ENCODE results near the gene CA5A. TPM values are rescaled to one million over a fixed set of nuclear protein-coding genes. Genes with fewer than 3 reads are reported as not detected.
"Not testable (repeated sequence)": the region's sequence is repeated elsewhere in the genome, so short reads cannot be mapped to it uniquely, and the experiment has no call there.

The CA5A gene
- polyA plus RNA-seq, 1 donor, result 0.03 TPM

GRCh38 chr16:87895641-87896141 is 40.6 kb downstream of the CA5A start:
- H3K36me3 ChIP-seq (ENCODE audit: control insufficient read depth, insufficient read depth, low read length), result no peaks in the 10 kb centered on the region
- H3K4me1 ChIP-seq (ENCODE audit: control insufficient read depth, insufficient read depth, low read length), result no peaks in the 10 kb centered on the region
- no peak for DNase-seq
- no peak overlapping the region for H3K4me3 ChIP-seq (ENCODE audit: low read length)
- WGBS (ENCODE audit: insufficient coverage, low lambda C conversion rate), result no CpG with 5 or more reads among the region's 10 CpGs
- H3K27ac ChIP-seq (ENCODE audit: low read length), result no peak overlapping the region
- H3K27me3 ChIP-seq (ENCODE audit: control insufficient read depth, insufficient read depth, low read length), result no peaks in the 10 kb centered on the region
- no peaks in the 10 kb centered on the region for H3K9me3 ChIP-seq (ENCODE audit: control insufficient read depth, low read depth, low read length)

GRCh38 chr16:87894005-87894404 is 42.3 kb downstream of the CA5A start:
- not testable (repeated sequence) for H3K27me3 ChIP-seq (ENCODE audit: control insufficient read depth, insufficient read depth, low read length); DNase-seq; H3K36me3 ChIP-seq (ENCODE audit: control insufficient read depth, insufficient read depth, low read length); H3K27ac ChIP-seq (ENCODE audit: low read length); H3K4me3 ChIP-seq (ENCODE audit: low read length); H3K9me3 ChIP-seq (ENCODE audit: control insufficient read depth, low read depth, low read length); H3K4me1 ChIP-seq (ENCODE audit: control insufficient read depth, insufficient read depth, low read length)
- no CpG with 5 or more reads among the region's 4 CpGs for WGBS (ENCODE audit: insufficient coverage, low lambda C conversion rate)

- Histone ChIP-seq H3K36me3 (ENCODE audit: control insufficient read depth, insufficient read depth, low read length) (no peaks in the 10 kb centered on the region), H3K4me3 (ENCODE audit: low read length) (no peak overlapping the region), H3K4me1 (ENCODE audit: control insufficient read depth, insufficient read depth, low read length) (no peaks in the 10 kb centered on the region), H3K27ac (ENCODE audit: low read length) (no peak overlapping the region), H3K27me3 (ENCODE audit: control insufficient read depth, insufficient read depth, low read length) (no peaks in the 10 kb centered on the region), H3K9me3 (ENCODE audit: control insufficient read depth, low read depth, low read length) (peaks cover 2% of the 10 kb centered on the region)
- WGBS (ENCODE audit: insufficient coverage, low lambda C conversion rate), result no CpG with 5 or more reads among the region's 21 CpGs
- DNase-seq, result no peak
These were observed 44.6 kb downstream of the CA5A start for GRCh38 chr16:87891764-87892163.

- H3K4me1 ChIP-seq (ENCODE audit: control insufficient read depth, insufficient read depth, low read length); H3K4me3 ChIP-seq (ENCODE audit: low read length); H3K27me3 ChIP-seq (ENCODE audit: control insufficient read depth, insufficient read depth, low read length); DNase-seq; H3K36me3 ChIP-seq (ENCODE audit: control insufficient read depth, insufficient read depth, low read length); H3K27ac ChIP-seq (ENCODE audit: low read length); H3K9me3 ChIP-seq (ENCODE audit: control insufficient read depth, low read depth, low read length): not testable (repeated sequence)
- 83% methylated on average over 1 of the region's 10 CpGs for WGBS (ENCODE audit: insufficient coverage, low lambda C conversion rate)
These were observed 46.6 kb downstream of the CA5A start for GRCh38 chr16:87889762-87890161.

GRCh38 chr16:87888346-87888745 is 48.0 kb downstream of the CA5A start:
- H3K27ac ChIP-seq (ENCODE audit: low read length); H3K9me3 ChIP-seq (ENCODE audit: control insufficient read depth, low read depth, low read length); H3K27me3 ChIP-seq (ENCODE audit: control insufficient read depth, insufficient read depth, low read length); H3K4me1 ChIP-seq (ENCODE audit: control insufficient read depth, insufficient read depth, low read length); H3K36me3 ChIP-seq (ENCODE audit: control insufficient read depth, insufficient read depth, low read length); H3K4me3 ChIP-seq (ENCODE audit: low read length); DNase-seq: not testable (repeated sequence)
- WGBS (ENCODE audit: insufficient coverage, low lambda C conversion rate), result no CpG with 5 or more reads among the region's 7 CpGs

GRCh38 chr16:87887931-87888330 is 48.4 kb downstream of the CA5A start:
- not testable (repeated sequence) for H3K27ac ChIP-seq (ENCODE audit: low read length); H3K4me1 ChIP-seq (ENCODE audit: control insufficient read depth, insufficient read depth, low read length); DNase-seq; H3K4me3 ChIP-seq (ENCODE audit: low read length); H3K9me3 ChIP-seq (ENCODE audit: control insufficient read depth, low read depth, low read length); H3K36me3 ChIP-seq (ENCODE audit: control insufficient read depth, insufficient read depth, low read length); H3K27me3 ChIP-seq (ENCODE audit: control insufficient read depth, insufficient read depth, low read length)
- no CpG with 5 or more reads among the region's 8 CpGs for WGBS (ENCODE audit: insufficient coverage, low lambda C conversion rate)

- not testable (repeated sequence) for H3K4me3 ChIP-seq (ENCODE audit: low read length); H3K36me3 ChIP-seq (ENCODE audit: control insufficient read depth, insufficient read depth, low read length); H3K9me3 ChIP-seq (ENCODE audit: control insufficient read depth, low read depth, low read length); H3K27me3 ChIP-seq (ENCODE audit: control insufficient read depth, insufficient read depth, low read length)
- Histone ChIP-seq H3K4me1 (ENCODE audit: control insufficient read depth, insufficient read depth, low read length) (peaks cover 17% of the 10 kb centered on the region), H3K27ac (ENCODE audit: low read length) (peak overlapping the region; percentile 72)
- no CpG with 5 or more reads among the region's 8 CpGs for WGBS (ENCODE audit: insufficient coverage, low lambda C conversion rate)
- DNase-seq, result peak; percentile 84 to 92
These were observed 50.9 kb downstream of the CA5A start for GRCh38 chr16:87885371-87885967.

GRCh38 chr16:87882436-87883019 is 53.8 kb downstream of the CA5A start:
- H3K4me1 ChIP-seq (ENCODE audit: control insufficient read depth, insufficient read depth, low read length), result peaks cover 34% of the 10 kb centered on the region
- H3K9me3 ChIP-seq (ENCODE audit: control insufficient read depth, low read depth, low read length), result no peaks in the 10 kb centered on the region
- whole genome bisulfite sequencing (ENCODE audit: insufficient coverage, low lambda C conversion rate), result 92% methylated on average over 2 of the region's 29 CpGs
- no peak overlapping the region for H3K27ac ChIP-seq (ENCODE audit: low read length)
- H3K27me3 ChIP-seq (ENCODE audit: control insufficient read depth, insufficient read depth, low read length), result no peaks in the 10 kb centered on the region
- no peak for DNase-seq
- H3K36me3 ChIP-seq (ENCODE audit: control insufficient read depth, insufficient read depth, low read length), result no peaks in the 10 kb centered on the region
- H3K4me3 ChIP-seq (ENCODE audit: low read length), result no peak overlapping the region

- H3K27ac ChIP-seq (ENCODE audit: low read length), result no peak overlapping the region
- H3K4me1 ChIP-seq (ENCODE audit: control insufficient read depth, insufficient read depth, low read length), result peaks cover 34% of the 10 kb centered on the region
- 30% methylated on average over 2 of the region's 24 CpGs for WGBS (ENCODE audit: insufficient coverage, low lambda C conversion rate)
- no peaks in the 10 kb centered on the region for H3K27me3 ChIP-seq (ENCODE audit: control insufficient read depth, insufficient read depth, low read length)
- no peak overlapping the region for H3K4me3 ChIP-seq (ENCODE audit: low read length)
- no peaks in the 10 kb centered on the region for H3K36me3 ChIP-seq (ENCODE audit: control insufficient read depth, insufficient read depth, low read length)
- no peaks in the 10 kb centered on the region for H3K9me3 ChIP-seq (ENCODE audit: control insufficient read depth, low read depth, low read length)
- no peak for DNase-seq
These were observed 54.8 kb downstream of the CA5A start for GRCh38 chr16:87881324-87882200.

- peaks cover 32% of the 10 kb centered on the region for H3K4me1 ChIP-seq (ENCODE audit: control insufficient read depth, insufficient read depth, low read length)
- DNase-seq, result peak in 1 of 2 donors; percentile 29
- no peaks in the 10 kb centered on the region for H3K27me3 ChIP-seq (ENCODE audit: control insufficient read depth, insufficient read depth, low read length)
- WGBS (ENCODE audit: insufficient coverage, low lambda C conversion rate), result no CpG with 5 or more reads among the region's 17 CpGs
- no peaks in the 10 kb centered on the region for H3K9me3 ChIP-seq (ENCODE audit: control insufficient read depth, low read depth, low read length)
- H3K4me3 ChIP-seq (ENCODE audit: low read length), result no peak overlapping the region
- no peaks in the 10 kb centered on the region for H3K36me3 ChIP-seq (ENCODE audit: control insufficient read depth, insufficient read depth, low read length)
- no peak overlapping the region for H3K27ac ChIP-seq (ENCODE audit: low read length)
These were observed 56.1 kb downstream of the CA5A start for GRCh38 chr16:87880117-87880696.

All from large intestine (tissue), 3 donors.